ENCODE results near the gene TGFBR1.
A peak's percentile ranks its signal among the peaks of the same experiment; 100 is the strongest.

Gene TGFBR1

GRCh38 chr9:99071313-99072039, 33.4 kb upstream of the TGFBR1 start:
- H3K4me1 Mint-ChIP-seq (ENCODE audit: low read depth) = peaks cover 50% of the 10 kb centered on the region
- H3K4me3 Mint-ChIP-seq = no peak overlapping the region
- H3K27me3 Mint-ChIP-seq = no peaks in the 10 kb centered on the region
- H3K36me3 Mint-ChIP-seq (ENCODE audit: low read depth) = no peaks in the 10 kb centered on the region
- H3K9me3 Mint-ChIP-seq = no peaks in the 10 kb centered on the region
- H3K27ac Mint-ChIP-seq = no peak overlapping the region

GRCh38 chr9:99072040-99072394, 32.9 kb upstream of the TGFBR1 start:
- H3K4me3 Mint-ChIP-seq = no peak overlapping the region
- no peaks in the 10 kb centered on the region for H3K27me3 Mint-ChIP-seq
- no peak overlapping the region for H3K27ac Mint-ChIP-seq
- no peaks in the 10 kb centered on the region for H3K36me3 Mint-ChIP-seq (ENCODE audit: low read depth)
- H3K4me1 Mint-ChIP-seq (ENCODE audit: low read depth) = peaks cover 56% of the 10 kb centered on the region
- H3K9me3 Mint-ChIP-seq = no peaks in the 10 kb centered on the region

GRCh38 chr9:99073347-99073746, 31.6 kb upstream of the TGFBR1 start:
- H3K36me3 Mint-ChIP-seq (ENCODE audit: low read depth) = no peaks in the 10 kb centered on the region
- peaks cover 61% of the 10 kb centered on the region for H3K4me1 Mint-ChIP-seq (ENCODE audit: low read depth)
- no peak overlapping the region for H3K27ac Mint-ChIP-seq
- no peaks in the 10 kb centered on the region for H3K9me3 Mint-ChIP-seq
- no peaks in the 10 kb centered on the region for H3K27me3 Mint-ChIP-seq
- no peak overlapping the region for H3K4me3 Mint-ChIP-seq

GRCh38 chr9:99073985-99074901, 30.7 kb upstream of the TGFBR1 start:
- no peaks in the 10 kb centered on the region for H3K36me3 Mint-ChIP-seq (ENCODE audit: low read depth)
- H3K4me1 Mint-ChIP-seq (ENCODE audit: low read depth) = peaks cover 53% of the 10 kb centered on the region
- no peak overlapping the region for H3K27ac Mint-ChIP-seq
- H3K4me3 Mint-ChIP-seq = no peak overlapping the region
- H3K27me3 Mint-ChIP-seq = no peaks in the 10 kb centered on the region
- no peaks in the 10 kb centered on the region for H3K9me3 Mint-ChIP-seq

- Mint-ChIP-seq H3K27me3 (no peaks in the 10 kb centered on the region), H3K9me3 (no peaks in the 10 kb centered on the region), H3K4me3 (no peak overlapping the region), H3K27ac (no peak overlapping the region), H3K4me1 (ENCODE audit: low read depth) (peaks cover 48% of the 10 kb centered on the region), H3K36me3 (ENCODE audit: low read depth) (no peaks in the 10 kb centered on the region)
Measured at GRCh38 chr9:99074902-99075245, 30.0 kb upstream of the TGFBR1 start.

- Mint-ChIP-seq H3K4me3 (no peak overlapping the region), H3K27me3 (no peaks in the 10 kb centered on the region), H3K36me3 (ENCODE audit: low read depth) (no peaks in the 10 kb centered on the region), H3K9me3 (no peaks in the 10 kb centered on the region), H3K4me1 (ENCODE audit: low read depth) (peaks cover 46% of the 10 kb centered on the region), H3K27ac (no peak overlapping the region)
Measured at GRCh38 chr9:99075246-99075912, 29.5 kb upstream of the TGFBR1 start.

GRCh38 chr9:99076030-99076429, 28.9 kb upstream of the TGFBR1 start:
- Mint-ChIP-seq H3K27me3 (no peaks in the 10 kb centered on the region), H3K4me1 (ENCODE audit: low read depth) (peaks cover 40% of the 10 kb centered on the region), H3K27ac (peak overlapping the region; percentile 52), H3K9me3 (no peaks in the 10 kb centered on the region), H3K4me3 (no peak overlapping the region), H3K36me3 (ENCODE audit: low read depth) (no peaks in the 10 kb centered on the region)

- no peak overlapping the region for H3K4me3 Mint-ChIP-seq
- no peaks in the 10 kb centered on the region for H3K9me3 Mint-ChIP-seq
- peak overlapping the region; percentile 52 for H3K27ac Mint-ChIP-seq
- H3K4me1 Mint-ChIP-seq (ENCODE audit: low read depth) = peaks cover 34% of the 10 kb centered on the region
- no peaks in the 10 kb centered on the region for H3K36me3 Mint-ChIP-seq (ENCODE audit: low read depth)
- no peaks in the 10 kb centered on the region for H3K27me3 Mint-ChIP-seq
Measured at GRCh38 chr9:99076483-99077171, 28.3 kb upstream of the TGFBR1 start.

- Mint-ChIP-seq H3K4me1 (ENCODE audit: low read depth) (peaks cover 33% of the 10 kb centered on the region), H3K27me3 (no peaks in the 10 kb centered on the region)
Measured at GRCh38 chr9:99078717-99079116, 26.2 kb upstream of the TGFBR1 start.

GRCh38 chr9:99079542-99079941, 25.4 kb upstream of the TGFBR1 start:
- H3K36me3 Mint-ChIP-seq (ENCODE audit: low read depth) = no peaks in the 10 kb centered on the region
- no peak overlapping the region for H3K4me3 Mint-ChIP-seq
- no peaks in the 10 kb centered on the region for H3K27me3 Mint-ChIP-seq
- no peak overlapping the region for H3K27ac Mint-ChIP-seq
- H3K4me1 Mint-ChIP-seq (ENCODE audit: low read depth) = peaks cover 29% of the 10 kb centered on the region
- no peaks in the 10 kb centered on the region for H3K9me3 Mint-ChIP-seq

More at GRCh38 chr9:99078717-99079116, 26.2 kb upstream of the TGFBR1 start:
- Mint-ChIP-seq H3K36me3 (ENCODE audit: low read depth) (no peaks in the 10 kb centered on the region), H3K4me3 (no peak overlapping the region), H3K27ac (no peak overlapping the region), H3K9me3 (no peaks in the 10 kb centered on the region)

GRCh38 chr9:99083051-99083450, 21.9 kb upstream of the TGFBR1 start:
- Mint-ChIP-seq H3K27ac (no peak overlapping the region), H3K9me3 (no peaks in the 10 kb centered on the region), H3K4me3 (no peak overlapping the region), H3K4me1 (ENCODE audit: low read depth) (peaks cover 11% of the 10 kb centered on the region), H3K27me3 (no peaks in the 10 kb centered on the region), H3K36me3 (ENCODE audit: low read depth) (no peaks in the 10 kb centered on the region)

GRCh38 chr9:99085949-99086948, 18.7 kb upstream of the TGFBR1 start:
- H3K27ac Mint-ChIP-seq = no peak overlapping the region
- no peak overlapping the region for H3K4me3 Mint-ChIP-seq
- no peaks in the 10 kb centered on the region for H3K36me3 Mint-ChIP-seq (ENCODE audit: low read depth)
- no peaks in the 10 kb centered on the region for H3K27me3 Mint-ChIP-seq
- H3K4me1 Mint-ChIP-seq (ENCODE audit: low read depth) = peaks cover 13% of the 10 kb centered on the region
- no peaks in the 10 kb centered on the region for H3K9me3 Mint-ChIP-seq

- Mint-ChIP-seq H3K27me3 (no peaks in the 10 kb centered on the region), H3K4me1 (ENCODE audit: low read depth) (peaks cover 23% of the 10 kb centered on the region), H3K27ac (no peak overlapping the region), H3K9me3 (no peaks in the 10 kb centered on the region), H3K4me3 (no peak overlapping the region), H3K36me3 (ENCODE audit: low read depth) (no peaks in the 10 kb centered on the region)
Measured at GRCh38 chr9:99087462-99087861, 17.5 kb upstream of the TGFBR1 start.

Measured in stimulated activated naive CD8-positive, alpha-beta T cell treated with anti-CD3 and anti-CD28 coated beads, Interleukin-15, Interleukin-2, amounts not matched to agents 100 ng/mL and 50 ng/mL, for 24 hours (primary cell).